ENCODE data around the gene CACNG4. TPM values are rescaled to one million over a fixed set of nuclear protein-coding genes. Genes with fewer than 3 reads are reported as not detected.

CACNG4 gene
- total RNA-seq, 1 donor: not detected

GRCh38 chr17:66932311-66932710, 32.2 kb upstream of the CACNG4 start:
- Histone ChIP-seq H3K9me3 (ENCODE audit: low read depth, low read length) (no peaks in the 10 kb centered on the region), H3K27me3 (ENCODE audit: insufficient read depth, low read length) (peaks cover 22% of the 10 kb centered on the region), H4K20me1 (ENCODE audit: insufficient read depth, low read length) (no peaks in the 10 kb centered on the region), H3K79me2 (ENCODE audit: insufficient read depth, low read length) (no peaks in the 10 kb centered on the region), H3K4me3 (ENCODE audit: insufficient read depth, low read length) (no peak overlapping the region), H3K36me3 (ENCODE audit: insufficient read depth, low read length) (no peaks in the 10 kb centered on the region), H2AFZ (ENCODE audit: low read length) (no peak overlapping the region), H3K27ac (ENCODE audit: low read depth, low read length) (no peak overlapping the region), H3K4me2 (ENCODE audit: insufficient read depth, low read length) (no peak overlapping the region), H3K4me1 (ENCODE audit: insufficient read depth, low read length) (no peaks in the 10 kb centered on the region)
- no peak for TF ChIP-seq CTCF (IDR thresholded peaks at IDR 0.05; ENCODE audit: extremely low read depth, low read depth, low read length)
- DNase-seq (ENCODE audit: insufficient read length, low spot score, missing footprints): no peak

DNA sequence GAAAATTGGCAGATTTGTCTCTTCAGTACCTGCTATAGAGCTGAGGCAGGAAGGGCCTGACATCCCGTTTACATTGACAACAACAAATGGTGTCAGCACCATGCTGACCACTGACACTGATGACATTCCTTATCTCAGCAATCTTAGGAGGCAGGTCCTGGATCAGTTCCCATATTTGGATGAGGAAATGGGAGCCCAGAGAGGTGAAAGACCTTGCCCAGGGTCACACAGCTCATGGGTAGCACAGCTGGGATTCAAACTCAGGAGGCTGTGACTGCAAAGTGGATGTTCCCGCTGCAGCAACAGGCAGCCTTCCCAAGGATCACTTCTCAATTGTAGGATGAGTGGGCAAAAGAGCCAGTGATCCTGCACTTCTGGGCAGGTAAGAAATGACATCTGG, 30.5 kb upstream of the CACNG4 start:
- no peak overlapping the region for H3K4me2 ChIP-seq (ENCODE audit: insufficient read depth, low read length)
- TF ChIP-seq CTCF (IDR thresholded peaks at IDR 0.05; ENCODE audit: extremely low read depth, low read depth, low read length): no peak
- no peaks in the 10 kb centered on the region for H4K20me1 ChIP-seq (ENCODE audit: insufficient read depth, low read length)
- no peaks in the 10 kb centered on the region for H3K79me2 ChIP-seq (ENCODE audit: insufficient read depth, low read length)
- H3K27ac ChIP-seq (ENCODE audit: low read depth, low read length): no peak overlapping the region
- no peaks in the 10 kb centered on the region for H3K4me1 ChIP-seq (ENCODE audit: insufficient read depth, low read length)
- H3K36me3 ChIP-seq (ENCODE audit: insufficient read depth, low read length): no peaks in the 10 kb centered on the region
- no peak overlapping the region for H2AFZ ChIP-seq (ENCODE audit: low read length)
- no peak overlapping the region for H3K4me3 ChIP-seq (ENCODE audit: insufficient read depth, low read length)
- H3K9me3 ChIP-seq (ENCODE audit: low read depth, low read length): no peaks in the 10 kb centered on the region
- H3K27me3 ChIP-seq (ENCODE audit: insufficient read depth, low read length): peaks cover 24% of the 10 kb centered on the region
- no peak for DNase-seq (ENCODE audit: insufficient read length, low spot score, missing footprints)

DNA sequence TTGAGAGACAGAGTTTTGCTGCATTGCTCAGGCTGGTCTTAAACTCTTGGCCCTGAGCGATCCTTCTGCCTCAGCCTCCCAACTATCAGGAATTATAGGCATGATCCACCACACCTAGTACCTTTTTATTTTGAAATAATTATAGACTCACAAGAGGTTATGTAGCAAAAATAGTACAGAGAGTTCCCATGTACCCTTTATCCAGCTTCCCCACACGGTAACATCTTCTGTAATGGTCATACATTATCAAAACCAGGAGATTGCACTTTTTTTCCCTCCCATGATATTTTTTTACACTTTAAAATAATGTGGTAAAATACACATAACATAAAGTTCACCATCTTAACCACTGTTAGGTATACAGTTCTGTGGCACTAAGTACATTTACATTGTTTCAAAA, 28.8 kb upstream of the CACNG4 start:
- no peak overlapping the region for H3K4me3 ChIP-seq (ENCODE audit: insufficient read depth, low read length)
- peaks cover 17% of the 10 kb centered on the region for H3K27me3 ChIP-seq (ENCODE audit: insufficient read depth, low read length)
- no peak for TF ChIP-seq CTCF (IDR thresholded peaks at IDR 0.05; ENCODE audit: extremely low read depth, low read depth, low read length)
- no peak overlapping the region for H3K4me2 ChIP-seq (ENCODE audit: insufficient read depth, low read length)
- no peaks in the 10 kb centered on the region for H3K4me1 ChIP-seq (ENCODE audit: insufficient read depth, low read length)
- H3K79me2 ChIP-seq (ENCODE audit: insufficient read depth, low read length): no peaks in the 10 kb centered on the region
- DNase-seq (ENCODE audit: insufficient read length, low spot score, missing footprints): no peak
- H3K27ac ChIP-seq (ENCODE audit: low read depth, low read length): no peak overlapping the region
- H3K9me3 ChIP-seq (ENCODE audit: low read depth, low read length): no peaks in the 10 kb centered on the region
- H4K20me1 ChIP-seq (ENCODE audit: insufficient read depth, low read length): no peaks in the 10 kb centered on the region
- no peaks in the 10 kb centered on the region for H3K36me3 ChIP-seq (ENCODE audit: insufficient read depth, low read length)
- no peak overlapping the region for H2AFZ ChIP-seq (ENCODE audit: low read length)

- Histone ChIP-seq H3K36me3 (ENCODE audit: insufficient read depth, low read length) (no peaks in the 10 kb centered on the region), H3K4me2 (ENCODE audit: insufficient read depth, low read length) (no peak overlapping the region), H3K27me3 (ENCODE audit: insufficient read depth, low read length) (peaks cover 34% of the 10 kb centered on the region), H3K79me2 (ENCODE audit: insufficient read depth, low read length) (no peaks in the 10 kb centered on the region), H3K4me3 (ENCODE audit: insufficient read depth, low read length) (no peak overlapping the region), H3K4me1 (ENCODE audit: insufficient read depth, low read length) (no peaks in the 10 kb centered on the region), H3K27ac (ENCODE audit: low read depth, low read length) (no peak overlapping the region), H3K9me3 (ENCODE audit: low read depth, low read length) (no peaks in the 10 kb centered on the region), H2AFZ (ENCODE audit: low read length) (no peak overlapping the region), H4K20me1 (ENCODE audit: insufficient read depth, low read length) (no peaks in the 10 kb centered on the region)
- TF ChIP-seq CTCF (IDR thresholded peaks at IDR 0.05; ENCODE audit: extremely low read depth, low read depth, low read length): no peak
- no peak for DNase-seq (ENCODE audit: insufficient read length, low spot score, missing footprints)
Observed at GRCh38 chr17:66938656-66939055, 25.9 kb upstream of the CACNG4 start.
